Measurements from ENCODE around the gene MYO18A.
A peak's percentile ranks its signal among the peaks of the same experiment; 100 is the strongest.

The MYO18A gene

DNA sequence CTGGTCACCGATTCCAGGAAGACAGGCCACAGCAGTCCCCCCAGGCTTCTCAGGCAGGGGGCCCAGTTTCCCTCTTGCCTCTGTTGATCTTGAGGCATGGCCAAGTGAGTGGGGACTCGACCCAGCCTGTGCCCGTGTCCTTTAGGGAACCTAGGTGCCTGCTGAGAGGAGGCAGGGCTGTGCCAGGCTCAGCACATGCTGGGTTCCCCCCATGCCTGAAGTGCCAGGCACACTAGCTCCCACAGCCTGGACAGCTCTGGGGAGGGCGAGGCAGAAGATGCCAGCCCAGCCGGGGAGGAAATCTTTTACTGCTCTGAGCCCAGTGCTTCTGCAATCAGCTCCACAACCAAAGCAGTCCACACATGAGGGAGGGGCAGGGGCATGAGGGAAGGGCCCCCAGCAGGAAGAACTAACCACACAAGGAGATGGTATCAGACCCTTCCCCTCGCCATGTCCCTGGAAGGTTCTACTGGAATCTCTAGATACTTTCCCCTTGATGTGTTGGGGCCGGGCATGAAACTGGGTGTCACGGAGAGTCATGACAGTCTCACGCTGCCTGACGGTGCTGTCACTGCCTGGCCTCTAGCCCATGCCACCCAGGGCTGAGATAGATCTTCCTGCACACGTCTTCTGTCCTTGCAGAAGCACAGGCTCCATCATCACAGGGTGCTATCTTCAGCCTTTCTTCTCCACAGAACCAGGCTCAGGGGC lies 25.5 kb downstream of the MYO18A start:
- no peak overlapping the region for H3K4me3 ChIP-seq (ENCODE audit: low read depth, low read length)
- TF ChIP-seq, protein P1, sequence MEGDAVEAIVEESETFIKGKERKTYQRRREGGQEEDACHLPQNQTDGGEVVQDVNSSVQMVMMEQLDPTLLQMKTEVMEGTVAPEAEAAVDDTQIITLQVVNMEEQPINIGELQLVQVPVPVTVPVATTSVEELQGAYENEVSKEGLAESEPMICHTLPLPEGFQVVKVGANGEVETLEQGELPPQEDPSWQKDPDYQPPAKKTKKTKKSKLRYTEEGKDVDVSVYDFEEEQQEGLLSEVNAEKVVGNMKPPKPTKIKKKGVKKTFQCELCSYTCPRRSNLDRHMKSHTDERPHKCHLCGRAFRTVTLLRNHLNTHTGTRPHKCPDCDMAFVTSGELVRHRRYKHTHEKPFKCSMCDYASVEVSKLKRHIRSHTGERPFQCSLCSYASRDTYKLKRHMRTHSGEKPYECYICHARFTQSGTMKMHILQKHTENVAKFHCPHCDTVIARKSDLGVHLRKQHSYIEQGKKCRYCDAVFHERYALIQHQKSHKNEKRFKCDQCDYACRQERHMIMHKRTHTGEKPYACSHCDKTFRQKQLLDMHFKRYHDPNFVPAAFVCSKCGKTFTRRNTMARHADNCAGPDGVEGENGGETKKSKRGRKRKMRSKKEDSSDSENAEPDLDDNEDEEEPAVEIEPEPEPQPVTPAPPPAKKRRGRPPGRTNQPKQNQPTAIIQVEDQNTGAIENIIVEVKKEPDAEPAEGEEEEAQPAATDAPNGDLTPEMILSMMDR (conservative IDR thresholded peaks at IDR 0.05; ENCODE audit: low read depth, low read length): no peak
- no peak for DNase-seq (ENCODE audit: low read depth)

DNA sequence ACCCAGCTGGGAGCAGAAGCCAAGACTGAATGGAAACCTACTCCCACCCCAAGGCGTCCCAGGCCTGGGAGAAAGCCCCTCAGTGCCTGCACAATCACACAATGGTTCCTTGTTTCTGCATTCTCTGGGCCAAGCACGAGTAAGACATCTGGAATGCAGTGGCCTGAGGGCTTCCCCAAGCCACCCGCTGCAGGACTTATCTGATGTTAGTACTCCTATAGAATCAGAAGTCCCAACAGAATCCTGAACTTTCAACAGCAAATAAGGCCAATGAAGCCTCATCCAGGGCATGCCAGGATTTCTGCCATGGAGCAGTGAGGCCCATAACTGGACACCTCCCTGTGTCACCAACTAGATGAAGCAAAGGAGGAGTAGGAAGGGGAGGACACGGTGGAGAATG lies 28.6 kb downstream of the MYO18A start:
- TF ChIP-seq, protein P1 (conservative IDR thresholded peaks at IDR 0.05; ENCODE audit: low read depth, low read length): no peak

DNA sequence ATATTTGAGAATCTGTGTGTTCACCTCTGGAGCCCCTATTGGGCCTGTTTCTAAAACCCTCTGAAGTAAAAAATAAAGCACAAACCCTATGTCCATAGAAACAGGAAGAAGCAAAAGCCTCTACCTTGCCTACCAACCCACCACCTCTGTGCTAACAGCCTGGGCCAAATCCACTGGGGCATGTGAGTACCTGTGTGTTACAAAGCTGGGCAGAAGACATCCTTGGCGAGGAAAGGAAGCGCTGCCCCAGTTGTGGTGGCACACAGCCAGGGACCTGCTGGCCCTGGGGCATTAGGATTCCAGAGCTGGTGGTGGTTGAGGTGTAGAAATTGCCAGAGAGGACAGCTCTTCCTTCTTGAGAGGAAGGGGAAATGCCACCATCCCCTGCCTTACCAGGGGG lies 30.0 kb downstream of the MYO18A start:
- H3K4me3 ChIP-seq (ENCODE audit: low read depth, low read length): no peak overlapping the region
- TF ChIP-seq, protein P1 (conservative IDR thresholded peaks at IDR 0.05; ENCODE audit: low read depth, low read length): no peak
- DNase-seq (ENCODE audit: low read depth): no peak

More for the DNA sequence above, 28.6 kb downstream of the MYO18A start:
- DNase-seq (ENCODE audit: low read depth): peak; percentile 60
- no peak overlapping the region for H3K4me3 ChIP-seq (ENCODE audit: low read depth, low read length)

DNA sequence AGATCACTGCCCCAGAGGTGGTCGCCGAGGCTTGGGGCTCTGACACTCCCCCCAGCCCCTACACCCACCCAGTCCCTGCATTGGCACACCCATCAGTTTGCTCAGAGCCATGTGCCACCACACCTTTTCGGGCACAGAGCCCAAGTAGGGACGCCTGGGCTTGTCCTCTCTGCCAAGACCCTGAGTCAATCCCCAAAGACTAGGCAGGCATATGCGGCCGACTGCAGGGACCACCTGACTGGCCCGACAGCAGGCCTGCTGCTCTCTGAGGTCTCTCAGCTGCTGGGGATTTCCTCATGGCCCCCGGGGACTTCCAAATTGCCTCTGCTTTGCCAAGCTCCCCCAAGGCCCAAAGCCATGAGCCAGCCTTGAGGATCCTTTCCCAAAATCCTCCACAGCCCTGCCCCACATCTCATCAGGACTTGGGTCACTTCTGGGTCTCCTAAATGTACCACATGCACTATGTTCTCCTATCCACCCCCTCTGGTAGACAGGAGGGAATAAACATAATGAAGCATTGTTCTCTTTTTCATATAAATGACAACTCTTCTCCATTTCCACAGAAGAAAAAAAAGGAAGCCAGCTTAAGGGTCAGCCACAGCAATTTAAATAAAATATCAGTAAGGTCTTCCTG lies 30.6 kb downstream of the MYO18A start:
- TF ChIP-seq, protein P1 (conservative IDR thresholded peaks at IDR 0.05; ENCODE audit: low read depth, low read length): no peak
- H3K4me3 ChIP-seq (ENCODE audit: low read depth, low read length): peak overlapping the region; percentile 64
- DNase-seq (ENCODE audit: low read depth): no peak

DNA sequence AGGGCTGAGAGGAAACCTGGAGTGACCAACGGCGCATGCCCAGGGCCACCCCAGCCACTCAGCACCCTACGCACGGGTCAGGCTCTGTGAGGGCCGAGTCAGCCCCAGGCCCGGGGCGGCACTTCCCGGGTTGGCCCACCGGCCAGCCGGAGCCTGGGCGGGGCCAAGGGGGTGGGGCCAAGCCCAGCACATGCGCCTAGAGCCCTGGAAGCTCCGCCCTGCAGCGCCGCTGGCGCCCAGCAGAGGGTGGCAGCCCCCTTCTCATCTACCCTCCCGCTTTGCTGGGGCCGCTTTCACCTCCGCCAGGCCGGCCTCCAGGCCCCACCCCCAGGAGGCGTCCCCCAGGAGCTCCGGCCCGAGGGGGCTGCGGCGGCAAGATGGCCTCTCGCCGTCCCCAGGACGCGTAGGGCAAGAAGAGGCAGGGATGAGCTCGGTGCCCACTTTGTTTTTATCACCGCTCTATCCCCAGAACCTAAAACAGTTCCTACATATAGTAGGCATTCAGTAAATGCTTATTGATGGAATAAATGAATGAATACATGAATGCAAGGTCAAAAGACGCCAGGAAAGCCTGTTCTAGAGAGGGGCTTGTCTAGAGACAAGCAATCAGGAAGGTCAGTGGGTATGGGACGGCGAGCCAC lies 31.3 kb downstream of the MYO18A start:
- H3K4me3 ChIP-seq (ENCODE audit: low read depth, low read length): peak overlapping the region; percentile 64
- TF ChIP-seq, protein P1 (conservative IDR thresholded peaks at IDR 0.05; ENCODE audit: low read depth, low read length): peak; percentile 81
- peak; percentile 92 for DNase-seq (ENCODE audit: low read depth)

DNA sequence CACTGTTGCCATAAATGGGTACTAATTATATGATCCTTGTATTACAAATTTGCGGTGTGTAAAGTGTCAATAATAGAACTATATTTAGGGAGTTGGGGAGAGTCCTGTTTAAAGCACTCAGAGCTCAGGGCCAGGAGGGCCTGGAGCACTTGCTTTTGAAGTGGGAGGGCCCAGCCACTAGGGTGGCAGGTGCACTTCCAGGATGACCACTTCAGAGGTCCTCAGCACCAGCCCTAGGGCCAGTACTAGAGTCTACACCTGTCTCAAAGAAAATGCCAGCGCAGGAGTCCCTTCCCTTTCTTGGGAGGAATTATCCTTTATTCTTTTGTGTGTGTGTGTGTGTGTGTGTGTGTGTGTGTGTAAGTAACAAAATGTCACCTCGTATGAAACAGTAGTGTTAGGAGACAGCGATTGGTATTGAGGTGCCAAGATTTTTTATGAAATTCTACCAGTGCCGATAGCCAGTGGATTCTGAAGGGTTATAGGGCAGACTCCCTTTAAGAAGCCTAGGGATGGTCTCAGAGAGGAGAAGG lies 31.9 kb downstream of the MYO18A start:
- TF ChIP-seq, protein P1 (conservative IDR thresholded peaks at IDR 0.05; ENCODE audit: low read depth, low read length): no peak
- no peak for DNase-seq (ENCODE audit: low read depth)
- H3K4me3 ChIP-seq (ENCODE audit: low read depth, low read length): peak overlapping the region; percentile 64

Data from choroid plexus epithelial cell (primary cell).